ENCODE measurements around the gene PRIM1.
A peak's percentile ranks its signal among the peaks of the same experiment; 100 is the strongest.

PRIM1 gene

DNA sequence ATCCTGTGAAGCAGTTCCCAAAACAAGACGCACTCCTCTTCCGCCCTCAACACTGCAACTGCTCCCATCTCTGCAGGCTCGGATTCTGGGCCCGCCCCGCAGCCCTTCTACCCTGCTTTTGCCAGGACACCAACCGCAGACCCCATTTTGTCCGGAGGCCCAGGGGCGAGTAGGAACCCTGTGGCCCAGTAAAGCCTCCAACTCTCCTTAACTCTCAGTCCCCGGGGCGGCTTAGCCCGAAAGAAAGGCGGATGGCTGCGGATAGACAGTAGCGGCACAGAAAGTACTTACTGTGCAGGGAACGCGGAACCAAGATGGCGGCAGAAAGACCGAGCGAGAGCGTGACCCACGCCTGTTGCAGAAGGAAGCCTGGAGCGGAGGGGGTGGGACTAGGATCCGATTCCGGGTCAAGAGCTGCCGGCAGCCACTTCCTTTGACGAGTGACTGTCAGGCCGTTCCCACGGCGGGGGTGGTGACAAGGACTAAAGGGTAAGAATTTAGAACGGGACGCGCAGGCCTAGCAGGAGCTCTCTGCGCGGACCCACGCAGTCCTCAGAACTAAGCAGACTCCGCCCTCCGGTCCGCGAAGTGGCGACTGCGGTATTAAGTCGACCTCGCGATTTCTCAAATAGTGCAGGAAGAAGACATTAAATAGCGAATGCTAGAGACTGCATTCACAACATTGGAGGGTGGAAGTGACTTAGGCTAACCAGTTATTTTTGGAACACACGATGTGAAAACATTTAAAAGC lies 27.0 kb downstream of the PRIM1 start, which contains the start of gene NACA:
Gene NACA, minus strand, starts transcription at position 328 of the 751 bp plus-strand sequence. CDS start 778 bp downstream, outside the sequence.
- Mint-ChIP-seq H3K36me3 (ENCODE audit: low read depth) (peaks cover 39% of the 10 kb centered on the region), H3K4me3 (peak within 1 kb of the TSS; percentile 96 to 98 (median 97)), H3K9me3 (no peaks in the 10 kb centered on the region), H3K27me3 (ENCODE audit: low read depth) (no peaks in the 10 kb centered on the region), H3K4me1 (peaks cover 48% of the 10 kb centered on the region), H3K27ac (peak within 1 kb of the TSS; percentile 98 to 100 (median 99))
- TF ChIP-seq, protein P1, sequence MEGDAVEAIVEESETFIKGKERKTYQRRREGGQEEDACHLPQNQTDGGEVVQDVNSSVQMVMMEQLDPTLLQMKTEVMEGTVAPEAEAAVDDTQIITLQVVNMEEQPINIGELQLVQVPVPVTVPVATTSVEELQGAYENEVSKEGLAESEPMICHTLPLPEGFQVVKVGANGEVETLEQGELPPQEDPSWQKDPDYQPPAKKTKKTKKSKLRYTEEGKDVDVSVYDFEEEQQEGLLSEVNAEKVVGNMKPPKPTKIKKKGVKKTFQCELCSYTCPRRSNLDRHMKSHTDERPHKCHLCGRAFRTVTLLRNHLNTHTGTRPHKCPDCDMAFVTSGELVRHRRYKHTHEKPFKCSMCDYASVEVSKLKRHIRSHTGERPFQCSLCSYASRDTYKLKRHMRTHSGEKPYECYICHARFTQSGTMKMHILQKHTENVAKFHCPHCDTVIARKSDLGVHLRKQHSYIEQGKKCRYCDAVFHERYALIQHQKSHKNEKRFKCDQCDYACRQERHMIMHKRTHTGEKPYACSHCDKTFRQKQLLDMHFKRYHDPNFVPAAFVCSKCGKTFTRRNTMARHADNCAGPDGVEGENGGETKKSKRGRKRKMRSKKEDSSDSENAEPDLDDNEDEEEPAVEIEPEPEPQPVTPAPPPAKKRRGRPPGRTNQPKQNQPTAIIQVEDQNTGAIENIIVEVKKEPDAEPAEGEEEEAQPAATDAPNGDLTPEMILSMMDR (IDR thresholded peaks at IDR 0.05; ENCODE audit: unreplicated experiment in 3 of 3) = no peak

- Mint-ChIP-seq H3K36me3 (ENCODE audit: low read depth) (peaks cover 40% of the 10 kb centered on the region), H3K9me3 (no peaks in the 10 kb centered on the region), H3K4me3 (peak overlapping the region; percentile 96 to 98 (median 97)), H3K27me3 (ENCODE audit: low read depth) (no peaks in the 10 kb centered on the region), H3K4me1 (peaks cover 53% of the 10 kb centered on the region), H3K27ac (peak overlapping the region; percentile 98 to 100 (median 99))
- TF ChIP-seq, protein P1 (IDR thresholded peaks at IDR 0.05; ENCODE audit: unreplicated experiment in 3 of 3) = no peak
Observed at GRCh38 chr12:56724701-56724971, 27.5 kb downstream of the PRIM1 start.

DNA sequence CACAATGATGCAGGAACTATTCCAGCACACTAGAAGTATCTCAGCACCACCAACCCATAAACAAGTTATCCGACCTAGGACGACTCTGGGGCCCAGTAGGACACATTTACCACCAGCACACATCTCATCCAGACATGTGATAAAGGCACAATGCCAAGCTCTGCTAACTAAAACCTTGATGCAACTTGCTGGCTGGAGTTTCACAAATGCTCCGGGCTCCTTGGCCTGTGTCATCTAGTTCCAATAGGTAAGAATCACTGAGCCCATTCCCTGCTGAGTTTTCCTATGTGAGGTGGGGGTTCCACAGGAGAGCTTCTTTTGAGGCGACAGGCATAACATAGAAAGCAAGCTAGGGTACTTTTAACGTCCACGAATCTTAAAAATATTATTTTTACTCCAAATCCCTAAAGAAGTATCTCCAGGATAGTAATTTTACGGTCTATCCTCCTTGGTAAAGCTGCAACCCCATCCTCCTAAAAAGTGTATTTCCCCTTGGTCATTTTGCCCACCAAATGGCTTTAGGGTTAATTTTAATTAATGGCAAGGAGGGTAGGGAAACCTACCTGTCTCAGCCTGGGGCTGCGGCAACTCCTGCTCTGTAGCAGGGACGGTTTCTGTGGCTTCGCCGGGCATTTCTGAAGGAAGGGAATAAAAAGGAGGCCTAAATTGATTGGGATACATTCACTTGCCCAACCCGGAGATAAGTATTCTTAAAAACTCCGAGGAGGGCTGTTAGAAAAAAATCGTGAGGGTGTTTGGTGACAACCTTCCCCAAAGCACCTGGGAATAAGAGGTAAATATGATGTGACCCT lies 28.0 kb downstream of the PRIM1 start:
- TF ChIP-seq, protein P1 (IDR thresholded peaks at IDR 0.05; ENCODE audit: unreplicated experiment in 3 of 3) = no peak
- peak overlapping the region; percentile 96 to 98 (median 97) for H3K4me3 Mint-ChIP-seq
- H3K36me3 Mint-ChIP-seq (ENCODE audit: low read depth) = peaks cover 45% of the 10 kb centered on the region
- H3K27ac Mint-ChIP-seq = peak overlapping the region; percentile 98 to 100 (median 99)
- peaks cover 59% of the 10 kb centered on the region for H3K4me1 Mint-ChIP-seq
- H3K27me3 Mint-ChIP-seq (ENCODE audit: low read depth) = no peaks in the 10 kb centered on the region
- H3K9me3 Mint-ChIP-seq = no peaks in the 10 kb centered on the region

GRCh38 chr12:56723352-56723751 lies 28.8 kb downstream of the PRIM1 start:
- peaks cover 51% of the 10 kb centered on the region for H3K36me3 Mint-ChIP-seq (ENCODE audit: low read depth)
- TF ChIP-seq, protein P1 (IDR thresholded peaks at IDR 0.05; ENCODE audit: unreplicated experiment in 3 of 3) = no peak
- peak overlapping the region; percentile 98 to 100 (median 99) for H3K27ac Mint-ChIP-seq
- no peaks in the 10 kb centered on the region for H3K9me3 Mint-ChIP-seq
- H3K4me3 Mint-ChIP-seq = peak overlapping the region; percentile 96 to 98 (median 97)
- H3K27me3 Mint-ChIP-seq (ENCODE audit: low read depth) = no peaks in the 10 kb centered on the region
- H3K4me1 Mint-ChIP-seq = peaks cover 65% of the 10 kb centered on the region

DNA sequence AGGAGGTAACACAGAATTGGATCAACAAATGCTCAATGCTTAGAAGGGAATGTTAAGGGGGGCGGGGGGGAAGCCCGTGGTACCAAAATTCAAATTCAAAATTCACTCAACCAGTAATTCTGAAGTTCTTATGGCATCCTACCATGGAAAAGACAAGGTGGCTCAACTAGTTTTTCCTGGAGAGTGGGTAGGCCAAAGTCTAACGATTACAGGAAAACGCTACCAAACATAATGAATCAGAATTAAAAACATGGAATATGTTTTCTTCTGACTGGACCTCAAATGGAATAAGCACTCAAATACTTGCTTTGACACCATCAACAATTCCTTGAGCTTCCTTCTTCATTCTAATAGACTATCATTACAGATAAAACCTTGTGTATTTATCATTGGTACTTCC lies 29.3 kb downstream of the PRIM1 start:
- Mint-ChIP-seq H3K27ac (peak overlapping the region; percentile 74 to 100 (median 99)), H3K4me1 (peaks cover 65% of the 10 kb centered on the region), H3K9me3 (no peaks in the 10 kb centered on the region), H3K27me3 (ENCODE audit: low read depth) (no peaks in the 10 kb centered on the region), H3K36me3 (ENCODE audit: low read depth) (peaks cover 51% of the 10 kb centered on the region), H3K4me3 (peak overlapping the region; percentile 96 to 98 (median 97))
- TF ChIP-seq, protein P1 (IDR thresholded peaks at IDR 0.05; ENCODE audit: unreplicated experiment in 3 of 3) = no peak
